ENCODE data around the gene GSE1.

DNA sequence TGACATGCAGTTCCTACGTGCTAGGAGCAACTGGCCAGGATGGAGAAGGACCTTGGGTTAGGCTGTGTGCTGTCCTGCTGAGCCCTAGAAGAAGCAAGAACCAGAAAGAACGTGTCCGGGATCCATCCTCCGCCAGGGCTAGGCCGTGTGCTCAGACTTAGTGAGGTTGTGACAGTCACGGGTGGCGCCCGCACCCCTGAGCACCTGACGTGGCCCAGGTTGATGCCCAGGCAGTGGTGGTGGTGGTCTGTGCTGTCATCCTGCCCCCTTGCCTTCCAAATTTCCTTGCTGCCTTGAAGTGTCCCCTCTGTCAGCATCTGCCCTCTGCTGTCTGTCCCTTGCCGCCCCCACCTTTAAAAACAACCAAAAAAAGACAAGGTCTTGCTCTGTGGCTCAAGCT lies 4.2 kb upstream of the GSE1 start:
- TF ChIP-seq, protein P1, sequence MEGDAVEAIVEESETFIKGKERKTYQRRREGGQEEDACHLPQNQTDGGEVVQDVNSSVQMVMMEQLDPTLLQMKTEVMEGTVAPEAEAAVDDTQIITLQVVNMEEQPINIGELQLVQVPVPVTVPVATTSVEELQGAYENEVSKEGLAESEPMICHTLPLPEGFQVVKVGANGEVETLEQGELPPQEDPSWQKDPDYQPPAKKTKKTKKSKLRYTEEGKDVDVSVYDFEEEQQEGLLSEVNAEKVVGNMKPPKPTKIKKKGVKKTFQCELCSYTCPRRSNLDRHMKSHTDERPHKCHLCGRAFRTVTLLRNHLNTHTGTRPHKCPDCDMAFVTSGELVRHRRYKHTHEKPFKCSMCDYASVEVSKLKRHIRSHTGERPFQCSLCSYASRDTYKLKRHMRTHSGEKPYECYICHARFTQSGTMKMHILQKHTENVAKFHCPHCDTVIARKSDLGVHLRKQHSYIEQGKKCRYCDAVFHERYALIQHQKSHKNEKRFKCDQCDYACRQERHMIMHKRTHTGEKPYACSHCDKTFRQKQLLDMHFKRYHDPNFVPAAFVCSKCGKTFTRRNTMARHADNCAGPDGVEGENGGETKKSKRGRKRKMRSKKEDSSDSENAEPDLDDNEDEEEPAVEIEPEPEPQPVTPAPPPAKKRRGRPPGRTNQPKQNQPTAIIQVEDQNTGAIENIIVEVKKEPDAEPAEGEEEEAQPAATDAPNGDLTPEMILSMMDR (IDR thresholded peaks at IDR 0.05) = no peak
- TF ChIP-seq POLR2A (IDR thresholded peaks at IDR 0.05) = no peak
